A549 (cell line): ENCODE results near the gene HYAL3.
"Not testable (repeated sequence)": the region's sequence is repeated elsewhere in the genome, so short reads cannot be mapped to it uniquely, and the experiment has no call there.

Experiments used
- HDAC2 ChIP-seq: fragments of 200-600 bp; sonication (generic); IDR thresholded peaks from 2 replicates; pipeline ENCODE4 v1.6.1; 2016
- NFE2L2 ChIP-seq: fragments of 150-350 bp; conservative IDR thresholded peaks from 2 replicates; pipeline ENCODE4 v1.6.1; 2014; ENCODE audit warnings: low read length
- TF ChIP-seq, protein P1 (sequence below): fragments of >200 bp; sonication (Bioruptor Twin); formaldehyde crosslinking; IDR thresholded peaks from 3 replicates; pipeline ENCODE4 v1.5.1; 2016
- TF ChIP-seq, protein P2 (sequence below): fragments of 250-450 bp; sonication (Bioruptor Pico); IDR thresholded peaks from 2 replicates; pipeline ENCODE4 v1.5.0; 2020; ENCODE audit warnings: low read depth, mild to moderate bottlenecking, moderate library complexity

DNA sequence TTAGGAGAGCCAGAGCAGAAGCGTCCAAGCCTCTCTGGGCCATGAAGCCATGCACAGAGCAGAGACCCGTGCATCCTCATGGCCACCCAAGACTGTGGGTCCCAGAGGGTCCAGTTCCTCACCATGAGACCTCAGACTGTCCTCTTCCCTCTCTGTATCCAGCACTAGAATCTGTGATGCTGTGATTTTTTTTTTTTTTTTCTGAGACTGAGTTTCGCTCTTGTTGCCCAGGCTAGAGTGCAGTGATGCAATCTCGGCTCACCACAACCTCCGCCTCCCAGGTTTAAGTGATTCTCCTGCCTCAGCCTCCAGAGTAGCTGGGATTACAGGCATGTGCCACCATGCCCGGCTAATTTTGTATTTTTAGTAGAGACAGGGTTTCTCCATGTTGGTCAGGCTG, 54.4 kb downstream of the HYAL3 start:
- TF ChIP-seq, protein P1, sequence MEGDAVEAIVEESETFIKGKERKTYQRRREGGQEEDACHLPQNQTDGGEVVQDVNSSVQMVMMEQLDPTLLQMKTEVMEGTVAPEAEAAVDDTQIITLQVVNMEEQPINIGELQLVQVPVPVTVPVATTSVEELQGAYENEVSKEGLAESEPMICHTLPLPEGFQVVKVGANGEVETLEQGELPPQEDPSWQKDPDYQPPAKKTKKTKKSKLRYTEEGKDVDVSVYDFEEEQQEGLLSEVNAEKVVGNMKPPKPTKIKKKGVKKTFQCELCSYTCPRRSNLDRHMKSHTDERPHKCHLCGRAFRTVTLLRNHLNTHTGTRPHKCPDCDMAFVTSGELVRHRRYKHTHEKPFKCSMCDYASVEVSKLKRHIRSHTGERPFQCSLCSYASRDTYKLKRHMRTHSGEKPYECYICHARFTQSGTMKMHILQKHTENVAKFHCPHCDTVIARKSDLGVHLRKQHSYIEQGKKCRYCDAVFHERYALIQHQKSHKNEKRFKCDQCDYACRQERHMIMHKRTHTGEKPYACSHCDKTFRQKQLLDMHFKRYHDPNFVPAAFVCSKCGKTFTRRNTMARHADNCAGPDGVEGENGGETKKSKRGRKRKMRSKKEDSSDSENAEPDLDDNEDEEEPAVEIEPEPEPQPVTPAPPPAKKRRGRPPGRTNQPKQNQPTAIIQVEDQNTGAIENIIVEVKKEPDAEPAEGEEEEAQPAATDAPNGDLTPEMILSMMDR = not testable (repeated sequence)
- TF ChIP-seq, protein P2, sequence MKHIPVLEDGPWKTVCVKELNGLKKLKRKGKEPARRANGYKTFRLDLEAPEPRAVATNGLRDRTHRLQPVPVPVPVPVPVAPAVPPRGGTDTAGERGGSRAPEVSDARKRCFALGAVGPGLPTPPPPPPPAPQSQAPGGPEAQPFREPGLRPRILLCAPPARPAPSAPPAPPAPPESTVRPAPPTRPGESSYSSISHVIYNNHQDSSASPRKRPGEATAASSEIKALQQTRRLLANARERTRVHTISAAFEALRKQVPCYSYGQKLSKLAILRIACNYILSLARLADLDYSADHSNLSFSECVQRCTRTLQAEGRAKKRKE = not testable (repeated sequence)
- TF ChIP-seq NFE2L2, HDAC2: not testable (repeated sequence)
